ENCODE measurements around the gene VWA1. TPM values are rescaled to one million over a fixed set of nuclear protein-coding genes. Genes with fewer than 3 reads are reported as not detected.

VWA1 gene
- total and polyA plus RNA-seq, 10 of the 15 experiments (the other 5 are each of a cell fraction or from before 2014, with no cell fraction given) = 0.02 to 1.7 (median 0.32) TPM; not detected in 2

DNA sequence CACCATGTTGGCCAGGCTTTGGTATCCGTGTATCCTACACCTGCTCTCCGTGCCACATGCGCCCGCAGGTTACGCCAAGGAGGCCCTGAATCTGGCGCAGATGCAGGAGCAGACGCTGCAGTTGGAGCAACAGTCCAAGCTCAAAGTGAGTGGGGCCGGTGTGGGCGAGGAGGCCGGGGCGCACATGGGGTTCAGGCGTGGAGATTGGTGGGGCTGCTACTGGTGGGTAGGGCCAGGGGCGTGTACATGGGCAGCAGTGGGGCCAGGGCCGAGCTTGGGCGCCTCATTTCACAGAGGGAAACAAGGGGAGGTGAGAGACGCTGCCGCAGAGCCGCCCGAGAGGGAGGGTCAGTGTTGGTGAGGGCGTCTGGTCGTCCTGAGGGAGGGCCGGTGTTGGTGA lies 41.7 kb downstream of the VWA1 start:
- Histone ChIP-seq H3K4me3 (no peak overlapping the region), H3K27ac (ENCODE audit: control insufficient read depth, insufficient read depth) (no peak overlapping the region), H3K4me2 (ENCODE audit: control insufficient read depth, insufficient read depth) (no peak overlapping the region), H3K36me3 (ENCODE audit: control insufficient read depth in 2 of 2, insufficient read depth in 2 of 2, low read length in 1 of 2) (peaks cover 7 to 21% of the 10 kb centered on the region in 2 experiments; a peak in 3 of 4 replicates), H2AFZ (ENCODE audit: control insufficient read depth, low read depth, low read length) (no peak overlapping the region), H3K9ac (ENCODE audit: control insufficient read depth, insufficient read depth, low read length) (no peak overlapping the region), H3K79me2 (ENCODE audit: control insufficient read depth, insufficient read depth, low read length) (peaks cover 21% of the 10 kb centered on the region), H3K9me3 (replicated peaks; ENCODE audit: control insufficient read depth, insufficient read depth, low read length) (no peaks in the 10 kb centered on the region), H3K4me1 (ENCODE audit: control insufficient read depth, insufficient read depth, low read length) (peaks cover 5% of the 10 kb centered on the region; the same call in 1 of the 2 replicates), H4K20me1 (ENCODE audit: control insufficient read depth, insufficient read depth) (no peaks in the 10 kb centered on the region), H3K27me3 (replicated peaks in 1 of 2; ENCODE audit: control insufficient read depth in 2 of 2, insufficient read depth in 2 of 2, low read length in 1 of 2) (no peaks in the 10 kb centered on the region)
- POLR2A ChIA-PET = no interaction called here
- no peak for DNase-seq (ENCODE audit: low read depth, low spot score)
- no peak for FAIRE-seq
- BruUV-seq (replicated peaks) = no TSS peak
- no peak for TF ChIP-seq SIX5 (IDR thresholded peaks at IDR 0.05; ENCODE audit: low read depth, low read length, severe bottlenecking)
- no peak for TF ChIP-seq NR2C2 (IDR thresholded peaks at IDR 0.05; ENCODE audit: borderline replicate concordance, control insufficient read depth, insufficient read length, low read depth)
- TF ChIP-seq, protein P1, sequence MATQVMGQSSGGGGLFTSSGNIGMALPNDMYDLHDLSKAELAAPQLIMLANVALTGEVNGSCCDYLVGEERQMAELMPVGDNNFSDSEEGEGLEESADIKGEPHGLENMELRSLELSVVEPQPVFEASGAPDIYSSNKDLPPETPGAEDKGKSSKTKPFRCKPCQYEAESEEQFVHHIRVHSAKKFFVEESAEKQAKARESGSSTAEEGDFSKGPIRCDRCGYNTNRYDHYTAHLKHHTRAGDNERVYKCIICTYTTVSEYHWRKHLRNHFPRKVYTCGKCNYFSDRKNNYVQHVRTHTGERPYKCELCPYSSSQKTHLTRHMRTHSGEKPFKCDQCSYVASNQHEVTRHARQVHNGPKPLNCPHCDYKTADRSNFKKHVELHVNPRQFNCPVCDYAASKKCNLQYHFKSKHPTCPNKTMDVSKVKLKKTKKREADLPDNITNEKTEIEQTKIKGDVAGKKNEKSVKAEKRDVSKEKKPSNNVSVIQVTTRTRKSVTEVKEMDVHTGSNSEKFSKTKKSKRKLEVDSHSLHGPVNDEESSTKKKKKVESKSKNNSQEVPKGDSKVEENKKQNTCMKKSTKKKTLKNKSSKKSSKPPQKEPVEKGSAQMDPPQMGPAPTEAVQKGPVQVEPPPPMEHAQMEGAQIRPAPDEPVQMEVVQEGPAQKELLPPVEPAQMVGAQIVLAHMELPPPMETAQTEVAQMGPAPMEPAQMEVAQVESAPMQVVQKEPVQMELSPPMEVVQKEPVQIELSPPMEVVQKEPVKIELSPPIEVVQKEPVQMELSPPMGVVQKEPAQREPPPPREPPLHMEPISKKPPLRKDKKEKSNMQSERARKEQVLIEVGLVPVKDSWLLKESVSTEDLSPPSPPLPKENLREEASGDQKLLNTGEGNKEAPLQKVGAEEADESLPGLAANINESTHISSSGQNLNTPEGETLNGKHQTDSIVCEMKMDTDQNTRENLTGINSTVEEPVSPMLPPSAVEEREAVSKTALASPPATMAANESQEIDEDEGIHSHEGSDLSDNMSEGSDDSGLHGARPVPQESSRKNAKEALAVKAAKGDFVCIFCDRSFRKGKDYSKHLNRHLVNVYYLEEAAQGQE (IDR thresholded peaks at IDR 0.05; ENCODE audit: low read depth, low read length) = no peak
- no peak for TF ChIP-seq IKZF2 (IDR thresholded peaks at IDR 0.05)
- TF ChIP-seq IKZF1 (conservative IDR thresholded peaks at IDR 0.05) = no peak
- TF ChIP-seq FOS (IDR thresholded peaks at IDR 0.05; ENCODE audit: borderline replicate concordance, extremely low read depth, insufficient read length) = no peak
- no peak for TF ChIP-seq JUND (IDR thresholded peaks at IDR 0.05; ENCODE audit: low read depth, low read length)
- no peak for TF ChIP-seq HCFC1 (IDR thresholded peaks at IDR 0.05; ENCODE audit: low read length)
- no peak for TF ChIP-seq SMC3 (IDR thresholded peaks at IDR 0.05; ENCODE audit: borderline replicate concordance, low read length)
- TF ChIP-seq CBX5 (IDR thresholded peaks at IDR 0.05; ENCODE audit: low read depth) = no peak
- in situ Hi-C loops (cut with MboI) = no loop called here
- WGBS (ENCODE audit: insufficient coverage, insufficient replicate concordance, low lambda C conversion rate, missing lambda C conversion rate) = 98% methylated on average over 19 of the region's 22 CpGs
- intact Hi-C loops (cut with micrococcal nuclease; ENCODE audit: unreplicated experiment) = no loop called here
- CTCF ChIA-PET = no interaction called here
- ATAC-seq = no peak
- SMC1A ChIA-PET (ENCODE audit: uncharacterized antibody, unreplicated experiment) = no interaction called here
- RAD21 ChIA-PET (ENCODE audit: unreplicated experiment) = no interaction called here
